Stimulated activated CD8-positive, alpha-beta memory T cell treated with anti-CD3 and anti-CD28 coated beads, Interleukin-15, amount 100 ng/mL, for 48 hours (primary cell): ENCODE measurements around the gene TCF21.

Experiments used
- DNase-seq, 2 donors: peaks; one replicate each; pipeline ENCODE4 v3.0.0-alpha.2; 2020; ENCODE audit warnings: low read depth in 2 of 2

Gene TCF21

DNA sequence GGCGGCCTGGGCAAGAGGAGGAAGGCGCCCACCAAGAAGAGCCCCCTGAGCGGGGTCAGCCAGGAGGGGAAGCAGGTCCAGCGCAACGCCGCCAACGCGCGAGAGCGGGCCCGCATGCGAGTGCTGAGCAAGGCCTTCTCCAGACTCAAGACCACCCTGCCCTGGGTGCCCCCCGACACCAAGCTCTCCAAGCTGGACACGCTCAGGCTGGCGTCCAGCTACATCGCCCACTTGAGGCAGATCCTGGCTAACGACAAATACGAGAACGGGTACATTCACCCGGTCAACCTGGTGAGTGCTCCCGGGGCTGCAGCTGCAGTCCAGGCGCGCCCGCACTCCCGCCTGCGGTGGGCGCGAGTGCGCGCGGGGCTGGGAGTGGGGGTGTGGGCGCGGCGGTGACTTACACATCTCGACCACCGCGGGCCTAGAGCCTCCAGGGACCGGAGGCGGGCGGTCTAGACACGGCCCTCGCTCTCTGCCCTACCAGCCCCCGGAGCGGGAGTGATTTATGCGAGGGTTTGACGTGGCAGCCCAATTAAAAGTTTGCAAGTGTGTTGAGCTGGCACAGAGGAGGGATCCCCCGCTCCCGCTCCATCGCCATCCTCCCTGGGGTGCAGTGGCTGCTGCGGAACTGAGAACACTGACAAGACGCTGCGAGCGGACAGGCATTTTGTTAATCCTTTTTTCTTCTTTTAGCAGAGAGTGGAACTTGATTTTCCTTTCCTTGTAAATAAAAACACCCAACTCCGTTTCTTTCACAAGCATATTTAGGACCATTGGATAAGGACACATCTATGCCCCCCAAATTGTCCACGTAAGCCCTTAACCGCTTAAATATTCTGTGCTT, 867 bp downstream of the TCF21 start:
- no peak for DNase-seq

DNA sequence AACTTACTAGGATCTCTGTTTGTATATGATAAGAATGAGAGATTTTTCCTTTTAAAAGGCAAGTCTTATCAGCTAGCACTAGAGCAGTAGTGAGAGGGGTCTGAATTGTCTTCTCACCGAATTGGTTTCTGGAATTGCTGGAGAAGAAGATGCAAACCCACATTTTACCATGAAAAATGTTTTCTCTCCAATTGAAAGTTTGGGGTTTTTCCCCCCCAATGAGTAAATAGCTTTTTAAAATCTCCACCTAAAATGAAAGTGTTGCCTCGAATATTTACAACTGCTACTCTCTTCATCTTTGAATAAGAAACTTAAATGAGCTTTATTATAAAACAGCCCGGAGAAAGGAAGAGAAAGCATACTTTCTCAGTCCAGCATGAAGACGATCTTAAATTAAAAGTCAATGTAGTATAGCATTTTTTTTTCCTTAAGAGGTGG, 1.8 kb downstream of the TCF21 start:
- DNase-seq = no peak

DNA sequence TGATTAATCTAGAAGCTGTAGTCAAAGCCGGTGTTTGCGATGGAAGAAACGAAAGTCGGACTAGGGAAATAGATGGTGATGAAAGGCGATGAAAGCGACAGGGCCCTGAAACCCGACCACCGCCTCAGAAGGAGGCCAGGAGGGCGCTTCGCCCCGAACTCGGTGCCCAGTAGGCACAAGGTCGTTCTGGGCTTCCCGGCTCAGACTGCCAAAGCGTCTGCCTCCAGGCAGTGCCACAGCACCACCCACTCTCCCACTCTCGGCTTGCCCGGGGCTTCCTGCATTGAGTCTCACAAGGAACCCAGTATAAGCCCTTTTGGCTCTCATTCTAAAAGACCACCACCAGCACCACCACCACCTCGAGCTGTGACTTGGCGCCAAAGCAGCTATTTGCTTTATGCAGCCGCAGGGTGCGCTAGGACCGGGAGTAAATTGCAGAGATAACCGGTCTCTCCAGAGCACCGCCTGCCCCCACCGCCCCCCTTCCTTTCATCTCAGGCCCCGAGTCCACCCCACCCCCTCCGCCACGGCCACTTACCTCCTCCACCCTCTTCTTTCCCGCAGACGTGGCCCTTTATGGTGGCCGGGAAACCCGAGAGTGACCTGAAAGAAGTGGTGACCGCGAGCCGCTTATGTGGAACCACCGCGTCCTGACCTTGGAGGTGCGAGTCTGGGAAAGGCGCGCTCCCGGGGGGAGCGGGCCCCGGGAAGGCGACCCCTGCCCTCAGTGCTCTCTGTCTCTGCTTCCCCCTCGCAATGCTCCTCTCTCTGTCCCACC, 2.4 kb downstream of the TCF21 start:
- no peak for DNase-seq

DNA sequence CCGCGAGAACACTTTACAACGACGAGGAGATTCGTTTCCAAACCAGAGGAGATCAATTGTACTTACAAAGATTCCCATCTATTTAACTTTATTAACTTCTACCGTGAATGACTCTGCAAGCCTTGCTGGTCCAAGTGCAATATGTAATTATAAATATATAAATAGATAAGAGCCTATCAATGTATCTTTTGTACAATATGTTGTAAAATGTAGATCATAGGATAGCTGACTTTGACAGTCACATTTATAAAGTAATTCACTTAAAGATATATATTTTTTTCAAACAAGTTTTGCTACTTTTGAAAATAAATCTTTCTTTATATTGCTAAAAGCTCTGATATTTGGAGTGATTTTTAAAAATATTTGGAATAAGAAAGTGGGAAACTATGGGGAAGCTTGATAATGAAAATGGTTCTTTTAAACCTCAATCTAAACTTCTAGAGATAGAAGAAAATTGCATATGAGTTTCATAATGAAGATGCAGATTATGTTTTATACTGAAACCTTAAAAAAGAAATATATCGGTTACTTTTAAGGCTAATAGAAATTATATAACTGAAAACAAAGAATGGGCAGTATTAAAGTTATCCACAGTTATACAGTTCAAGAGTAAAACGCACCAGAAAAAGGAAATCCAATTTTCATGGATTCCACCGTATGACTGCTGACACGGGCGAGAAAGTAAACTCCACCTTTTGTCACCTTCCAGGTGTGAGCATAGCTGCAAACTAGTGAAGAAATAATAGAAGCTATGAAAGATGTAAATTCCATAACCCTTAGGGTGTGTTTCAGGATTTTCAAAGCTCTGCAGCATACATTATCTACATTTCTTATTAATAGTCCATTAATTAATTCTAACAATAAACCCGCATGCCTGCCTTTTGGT, 3.3 kb downstream of the TCF21 start:
- no peak for DNase-seq

DNA sequence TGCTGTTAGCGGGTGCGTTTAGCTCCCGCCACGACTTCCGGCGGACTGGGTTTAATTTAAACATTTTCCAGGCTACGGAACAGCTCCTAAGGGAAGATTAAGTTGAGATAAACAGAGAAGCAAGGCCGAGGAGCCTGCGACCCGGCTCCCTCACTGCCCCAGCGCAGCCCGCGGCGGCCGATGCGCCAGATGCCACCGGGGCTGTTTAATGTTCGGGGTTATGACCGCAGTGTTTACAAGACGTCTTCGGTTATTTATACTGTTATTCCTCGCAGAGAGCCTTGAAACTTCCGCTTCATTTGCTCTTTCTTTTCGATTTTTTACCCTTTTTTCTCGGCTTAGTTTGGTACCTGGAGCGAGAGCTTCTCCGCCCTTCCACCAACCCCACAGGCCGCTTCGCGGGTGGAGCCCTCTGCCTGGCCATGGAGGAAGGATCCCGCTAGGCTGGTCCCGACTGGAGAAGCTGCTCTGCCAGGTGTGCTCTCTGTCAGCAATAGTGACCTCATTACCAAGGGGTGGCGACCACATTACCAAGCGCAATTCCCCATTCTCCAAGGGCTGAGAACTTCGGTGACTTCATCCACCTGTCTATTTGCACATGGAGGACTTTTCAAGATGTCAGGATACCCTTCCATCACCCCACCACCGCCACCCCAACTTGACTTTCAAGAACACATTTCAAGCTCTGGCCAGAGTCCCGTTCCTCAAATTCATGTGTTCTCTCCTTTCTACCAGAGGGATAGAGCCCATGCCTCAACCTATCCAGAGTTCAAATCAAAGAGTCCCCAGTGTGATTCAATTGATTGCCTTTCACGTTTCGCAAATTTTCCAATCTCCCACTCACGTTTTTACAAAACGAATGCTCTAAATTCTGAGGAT, 4.1 kb downstream of the TCF21 start:
- DNase-seq = no peak

DNA sequence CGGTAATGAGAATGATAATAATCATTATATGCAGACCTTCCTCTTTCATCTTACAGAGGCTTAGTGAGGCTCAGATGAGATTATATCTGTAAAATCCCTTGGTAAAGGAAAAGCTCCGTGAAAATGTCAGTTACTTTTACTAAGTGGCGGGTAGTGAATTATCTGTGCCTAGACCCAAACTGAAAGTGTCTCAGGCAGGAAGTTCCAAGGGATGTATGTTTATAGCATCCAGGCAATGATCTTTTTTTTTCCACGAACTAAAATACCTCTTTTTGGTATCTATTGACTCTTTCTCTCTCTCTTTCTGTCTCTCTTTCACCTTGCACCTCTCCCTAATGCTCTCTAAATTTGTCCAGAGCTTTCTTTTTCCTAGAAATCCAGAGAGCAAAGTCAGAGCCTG, 5.0 kb downstream of the TCF21 start:
- DNase-seq = no peak

DNA sequence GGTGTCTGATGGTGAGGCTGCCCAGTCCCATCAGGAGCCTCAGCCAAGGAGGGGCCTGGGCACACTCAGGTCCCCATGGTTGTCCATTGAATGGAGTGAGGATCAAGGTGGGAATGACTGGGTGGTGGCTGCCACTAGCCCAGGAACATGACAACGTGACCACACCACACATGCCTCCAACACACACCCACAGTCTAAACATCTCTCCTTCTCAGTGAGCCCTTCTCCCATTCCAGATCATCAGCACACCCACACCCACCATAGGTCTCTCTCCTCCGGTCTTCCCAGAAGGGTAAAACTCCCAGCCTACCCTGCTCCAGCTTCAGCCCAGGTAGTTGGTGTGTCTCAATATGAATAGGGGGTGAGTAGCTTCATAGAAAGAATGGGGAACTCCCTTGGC, 5.5 kb downstream of the TCF21 start:
- no peak for DNase-seq

DNA sequence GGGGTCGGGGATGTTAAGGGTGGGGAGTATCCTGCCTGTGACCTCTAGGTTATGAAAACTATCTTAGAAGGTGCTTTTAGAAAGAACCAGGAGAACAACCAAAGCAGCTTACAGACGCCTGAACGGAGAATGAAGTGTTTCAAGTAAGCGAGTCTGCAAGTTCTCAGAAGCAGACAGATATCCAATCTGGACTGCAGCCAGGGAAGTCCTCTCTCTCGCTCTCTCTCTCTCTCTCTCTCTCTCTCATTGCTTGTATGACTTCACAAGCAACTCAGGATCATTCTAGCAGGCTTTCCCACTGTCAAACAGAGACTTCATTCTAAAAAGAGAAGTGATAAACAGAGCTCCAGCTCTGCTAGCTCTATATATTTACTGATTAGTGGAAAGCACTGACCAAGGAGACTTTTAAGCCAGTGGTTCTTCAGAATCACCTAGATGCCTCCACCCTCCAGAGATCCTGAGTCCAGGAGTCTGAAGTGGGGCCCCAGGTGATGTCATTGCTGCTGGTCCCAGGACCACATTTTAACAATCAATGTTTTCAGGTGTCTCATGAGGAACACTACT, 6.0 kb downstream of the TCF21 start:
- no peak for DNase-seq

DNA sequence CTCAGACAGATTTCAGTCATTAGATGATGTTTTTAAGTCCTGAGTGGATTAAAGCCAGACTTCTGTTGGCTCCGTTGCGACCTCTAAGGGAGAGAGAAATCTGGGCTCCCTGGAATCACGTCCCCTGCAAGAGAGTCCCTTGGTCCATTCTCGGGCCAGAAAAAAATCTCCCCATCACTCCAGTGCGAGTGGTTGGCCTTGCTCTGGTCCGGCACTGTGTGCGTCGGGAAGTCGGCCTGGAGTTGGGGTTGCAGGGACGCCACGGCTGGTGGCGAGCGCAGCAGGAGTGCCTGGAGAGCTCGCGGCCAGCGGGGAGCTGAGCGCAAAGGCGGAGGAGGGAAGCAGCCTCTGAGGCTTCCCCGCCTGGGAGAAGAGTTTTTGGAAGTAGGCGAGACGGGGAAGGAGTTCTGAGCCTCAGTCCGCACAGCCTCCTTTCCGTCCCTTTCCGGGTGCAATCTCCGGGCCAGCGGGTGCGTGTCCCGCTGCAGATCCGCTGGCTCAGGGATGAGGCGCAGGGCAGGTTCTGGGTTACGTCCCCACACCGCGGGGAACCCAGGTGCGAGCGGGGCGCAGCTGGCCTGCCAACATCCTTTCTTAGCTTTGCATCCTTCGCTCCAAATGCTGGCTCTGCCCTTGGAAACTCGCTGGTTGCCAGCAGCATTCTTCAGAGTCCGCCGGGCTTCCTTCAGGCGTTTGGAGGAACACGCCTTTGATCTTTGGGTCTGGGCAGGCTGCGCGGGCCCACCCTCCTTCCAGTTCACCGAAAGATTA, 6.8 kb downstream of the TCF21 start:
- no peak for DNase-seq

DNA sequence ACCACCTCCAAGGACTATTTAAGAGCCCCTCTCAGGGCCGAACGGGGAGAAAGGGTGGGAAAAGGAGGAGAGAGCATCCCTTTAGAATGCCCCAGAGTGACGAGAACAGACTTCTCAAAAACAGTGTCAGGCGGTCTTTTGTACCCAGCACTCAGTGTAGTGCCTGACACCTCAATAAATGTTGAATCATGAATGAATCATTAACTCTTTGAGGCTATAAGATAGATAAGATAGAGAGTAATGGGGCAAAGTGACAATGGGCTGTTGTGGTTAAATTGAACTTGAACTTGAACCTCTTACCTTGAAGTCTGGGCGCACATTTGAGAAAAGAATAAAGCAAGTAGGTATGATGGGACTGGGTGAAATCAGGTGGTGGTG, 7.4 kb downstream of the TCF21 start:
- no peak for DNase-seq

DNA sequence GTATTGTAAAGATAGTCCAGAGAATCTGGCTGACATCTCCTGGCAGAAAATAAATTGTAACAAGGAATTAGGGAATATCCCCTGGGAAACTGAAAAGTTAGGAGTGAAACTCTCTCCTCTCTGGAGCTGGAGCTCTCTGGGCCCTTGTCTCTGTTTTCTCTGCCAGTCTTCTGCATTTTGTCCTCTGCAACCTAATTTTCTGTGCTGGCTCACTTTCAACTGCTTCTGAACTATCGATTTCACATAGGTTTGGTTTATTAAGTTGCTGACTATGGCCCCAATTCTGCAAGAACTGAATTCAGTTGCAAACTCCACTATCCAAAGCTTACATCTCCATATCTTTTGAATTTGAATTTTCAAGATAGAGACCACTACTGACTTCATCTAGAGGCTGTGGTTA, 9.3 kb downstream of the TCF21 start:
- DNase-seq = no peak

DNA sequence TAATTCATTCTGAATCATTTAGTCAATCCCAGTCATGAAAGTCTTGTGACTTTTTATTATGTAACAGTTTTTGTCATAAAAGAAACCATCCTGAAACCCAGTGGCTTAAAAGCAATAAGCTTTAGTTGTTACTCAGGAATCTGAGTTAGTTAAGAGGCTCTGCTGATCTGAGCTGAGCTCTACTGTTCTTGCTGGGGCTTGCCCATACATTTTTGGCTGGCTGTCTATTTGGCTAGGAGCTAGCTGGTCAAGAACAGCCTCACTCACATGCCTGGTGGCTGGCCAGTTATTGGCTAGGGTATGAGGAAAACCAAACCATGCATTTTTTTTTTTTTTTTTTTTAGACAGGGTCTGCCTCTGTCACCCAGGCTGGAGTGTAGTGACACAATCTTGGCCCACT, 10.6 kb downstream of the TCF21 start:
- no peak for DNase-seq

DNA sequence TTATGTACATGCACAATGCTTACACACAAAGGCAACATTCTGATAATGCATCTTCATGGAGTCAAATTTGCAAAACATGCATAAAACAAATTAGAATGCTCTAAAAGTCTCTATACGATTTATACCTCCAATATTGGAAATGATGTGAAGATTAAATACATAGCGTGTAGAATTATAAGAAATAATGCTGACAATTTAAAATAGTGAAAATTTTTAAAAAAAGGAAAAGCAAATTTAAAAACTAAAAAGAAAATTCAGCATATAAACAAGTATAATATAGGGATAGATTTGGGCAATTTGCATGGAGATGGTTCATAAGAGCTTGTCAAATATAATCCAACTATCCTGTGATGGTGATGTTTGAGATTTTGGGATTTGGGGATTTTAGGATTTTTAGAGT, 14.9 kb downstream of the TCF21 start:
- DNase-seq = no peak

DNA sequence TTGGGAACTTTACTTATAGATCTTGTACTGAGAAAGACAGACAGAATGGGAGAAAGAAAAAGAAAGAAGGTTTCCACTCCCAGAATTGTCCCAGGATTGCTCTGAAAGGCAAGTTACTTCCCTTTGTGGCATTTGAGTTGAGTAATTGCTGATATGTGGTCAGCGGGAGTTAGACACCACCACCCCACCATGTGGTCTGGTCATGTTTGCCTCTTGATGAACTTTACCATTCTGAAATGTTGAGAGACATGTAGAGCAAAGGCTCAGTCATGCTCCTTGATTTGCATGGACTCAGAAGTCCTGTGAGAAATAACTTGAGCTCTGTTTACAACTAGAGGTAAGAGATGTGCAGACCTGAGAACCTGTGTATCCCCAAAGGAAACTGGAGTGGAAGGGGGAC, 17.1 kb downstream of the TCF21 start:
- DNase-seq = no peak

DNA sequence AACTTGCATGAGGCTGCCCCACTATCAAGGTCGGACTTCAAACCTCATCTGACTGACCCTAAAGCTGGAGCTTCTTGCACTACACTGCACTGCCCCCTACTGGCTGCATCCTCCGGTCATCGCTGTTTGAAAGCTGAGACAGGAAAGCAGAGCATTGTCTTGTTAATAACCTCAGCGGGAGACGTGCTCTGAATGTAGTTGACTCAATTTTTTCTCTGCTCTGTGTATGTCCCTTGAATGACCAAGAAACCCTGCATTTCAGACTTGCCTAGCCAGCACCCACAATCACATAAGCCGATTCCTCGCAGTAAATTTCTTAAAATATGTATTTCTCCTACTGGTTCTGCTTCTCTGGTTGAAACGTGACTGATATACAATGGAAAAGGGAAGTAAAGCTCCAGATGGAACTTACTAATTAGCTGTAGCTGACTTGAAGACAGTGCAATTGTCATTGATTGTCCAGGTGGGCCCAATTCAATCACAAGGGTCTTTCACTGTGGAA, 27.8 kb downstream of the TCF21 start:
- DNase-seq = peak; percentile 47 to 51

DNA sequence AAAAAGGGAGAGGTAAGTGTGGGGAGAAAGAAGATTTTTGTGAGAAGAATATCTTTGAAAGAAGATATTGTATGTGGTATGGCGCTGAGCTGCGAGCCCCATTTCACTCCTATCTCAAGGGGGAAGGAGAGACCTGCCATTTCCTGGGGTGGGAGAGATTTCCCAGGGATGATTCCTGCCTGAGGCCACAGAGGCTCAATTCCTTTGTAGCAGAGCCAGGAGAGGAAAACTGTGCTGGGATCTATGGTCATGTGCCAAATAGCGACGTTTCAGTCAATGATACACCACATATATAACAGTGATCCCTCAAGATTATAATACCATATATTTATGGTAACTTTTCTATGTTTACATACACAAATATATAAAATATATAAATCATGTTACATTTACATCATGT, 28.9 kb downstream of the TCF21 start:
- DNase-seq = no peak

DNA sequence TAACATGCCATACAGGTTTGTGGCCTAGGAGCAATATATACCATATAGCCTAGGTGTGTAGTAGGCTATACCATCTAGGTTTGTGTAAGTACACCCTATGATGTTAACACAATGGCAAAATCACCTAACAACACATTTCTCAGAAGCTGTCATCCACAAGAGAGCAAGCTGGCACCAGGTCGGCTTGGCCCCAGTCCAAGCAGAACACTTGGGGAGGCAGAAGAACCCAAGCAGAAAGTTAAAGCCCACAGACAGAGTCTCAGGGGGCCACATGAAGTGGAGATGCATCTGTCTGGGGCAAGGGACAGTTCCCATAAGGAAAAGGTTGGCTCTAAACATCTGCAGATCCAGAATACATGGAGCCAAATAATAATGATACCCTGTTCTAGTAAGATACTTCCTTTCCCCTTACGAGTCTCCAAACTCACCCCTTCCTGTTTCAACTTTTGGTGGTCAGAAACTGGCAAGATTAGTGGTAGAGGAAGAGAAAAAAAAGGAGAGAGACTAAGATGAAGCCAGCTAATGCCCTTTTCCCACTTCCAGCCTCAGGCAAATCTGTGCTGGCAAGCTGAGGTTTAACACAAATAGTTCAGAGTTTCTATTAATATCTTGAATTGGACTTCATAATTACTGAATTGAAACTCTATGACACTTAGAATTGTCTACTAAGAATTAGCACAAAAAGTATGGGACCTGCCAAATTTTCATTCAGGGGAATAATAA, 29.5 kb downstream of the TCF21 start:
- no peak for DNase-seq

DNA sequence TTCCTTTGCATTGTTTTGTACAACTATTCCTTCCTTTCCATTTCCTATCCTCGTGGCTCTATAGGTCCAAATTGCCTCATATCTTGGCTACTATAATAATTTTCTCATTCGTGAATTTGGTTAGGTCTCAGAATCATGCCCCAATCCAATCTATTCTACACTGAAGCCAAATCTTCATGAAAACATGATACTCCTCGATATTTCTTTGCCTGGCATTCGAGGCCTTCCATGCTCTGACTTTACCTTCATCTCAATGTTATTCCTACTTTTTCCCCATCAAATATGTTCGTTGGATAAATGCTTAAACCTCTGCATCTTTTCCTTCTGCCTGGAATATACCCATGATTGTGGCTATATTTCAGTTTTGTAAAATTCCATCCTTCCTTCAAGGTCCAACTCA, 30.4 kb downstream of the TCF21 start:
- no peak for DNase-seq

DNA sequence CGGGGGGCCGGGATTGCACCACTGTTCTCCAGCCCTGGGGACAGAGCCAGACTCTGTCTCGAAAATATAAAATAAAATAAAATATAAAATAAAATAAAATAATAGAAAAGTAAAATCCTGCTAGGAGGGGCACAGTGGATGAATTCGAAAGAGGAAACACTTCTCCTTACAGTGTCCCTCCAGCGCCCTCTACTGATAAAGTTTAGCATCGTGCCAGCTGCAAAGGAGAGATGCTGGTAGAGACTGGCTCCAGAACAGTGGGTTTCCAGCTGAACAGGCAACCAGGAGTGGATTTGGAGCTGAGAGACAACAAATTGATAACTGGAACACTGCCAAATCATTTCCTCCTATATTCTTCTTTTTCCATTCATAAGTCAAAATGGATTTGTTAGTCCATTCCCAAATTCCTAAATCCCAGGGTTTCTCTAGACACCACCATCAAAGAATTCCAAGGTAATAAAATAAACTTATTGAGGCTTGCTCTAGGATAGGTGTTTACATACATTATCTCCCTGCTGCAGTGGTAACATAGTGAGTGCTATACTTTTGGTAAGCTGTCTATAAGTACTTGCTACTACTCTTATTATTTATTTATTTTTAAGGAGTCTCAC, 32.4 kb downstream of the TCF21 start:
- peak; percentile 34 to 47 for DNase-seq
